Measurements from ENCODE around the gene ALDH3B1.

Gene ALDH3B1

DNA sequence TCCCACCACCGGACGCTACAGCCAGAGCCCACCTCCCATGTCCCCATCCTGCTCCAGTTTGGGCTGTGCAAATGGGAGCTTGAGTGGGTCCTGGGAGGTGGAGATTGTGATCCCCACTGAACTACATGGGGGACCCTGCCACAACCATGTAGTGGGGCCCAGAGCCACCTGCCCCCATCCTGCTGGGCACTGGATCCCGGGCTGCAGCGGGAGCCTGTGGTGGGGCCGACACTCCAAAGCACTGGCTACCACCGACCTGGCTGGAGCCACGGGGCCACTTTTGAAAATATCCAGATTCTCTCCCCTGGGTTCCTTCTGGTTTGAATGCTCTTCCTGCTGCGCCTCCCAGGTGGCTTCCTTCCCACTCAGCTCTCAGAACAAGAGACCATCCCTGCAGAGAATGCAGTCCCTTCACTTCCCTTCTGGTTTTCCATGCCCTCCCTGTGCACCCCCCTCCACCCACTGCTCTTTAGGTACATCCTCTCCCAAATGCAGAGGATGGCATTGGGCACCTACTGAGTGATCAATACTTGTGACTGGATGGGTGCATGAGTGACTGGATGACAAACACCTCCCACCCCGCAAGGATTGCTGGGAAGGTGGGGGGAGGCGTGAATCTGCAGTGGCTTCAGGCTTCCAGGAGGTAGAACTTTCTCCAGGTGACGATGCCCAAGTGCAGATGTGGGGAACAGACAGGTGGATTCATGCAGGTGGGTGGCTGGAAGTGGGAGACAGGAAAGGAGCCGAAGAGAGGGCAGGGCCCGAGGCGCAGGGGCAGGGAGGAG, 5.4 kb upstream of the ALDH3B1 start:
- ATAC-seq (no peak), DNase-seq (ENCODE audit: low spot score in 2 of 2) (no peak)
- H3K4me3 Mint-ChIP-seq = peak overlapping the region; percentile 76
- H3K36me3 Mint-ChIP-seq = no peaks in the 10 kb centered on the region
- peak overlapping the region; percentile 88 for H3K27ac Mint-ChIP-seq
- H3K4me1 Mint-ChIP-seq = peaks cover 30% of the 10 kb centered on the region
- H3K9me3 Mint-ChIP-seq = no peaks in the 10 kb centered on the region

DNA sequence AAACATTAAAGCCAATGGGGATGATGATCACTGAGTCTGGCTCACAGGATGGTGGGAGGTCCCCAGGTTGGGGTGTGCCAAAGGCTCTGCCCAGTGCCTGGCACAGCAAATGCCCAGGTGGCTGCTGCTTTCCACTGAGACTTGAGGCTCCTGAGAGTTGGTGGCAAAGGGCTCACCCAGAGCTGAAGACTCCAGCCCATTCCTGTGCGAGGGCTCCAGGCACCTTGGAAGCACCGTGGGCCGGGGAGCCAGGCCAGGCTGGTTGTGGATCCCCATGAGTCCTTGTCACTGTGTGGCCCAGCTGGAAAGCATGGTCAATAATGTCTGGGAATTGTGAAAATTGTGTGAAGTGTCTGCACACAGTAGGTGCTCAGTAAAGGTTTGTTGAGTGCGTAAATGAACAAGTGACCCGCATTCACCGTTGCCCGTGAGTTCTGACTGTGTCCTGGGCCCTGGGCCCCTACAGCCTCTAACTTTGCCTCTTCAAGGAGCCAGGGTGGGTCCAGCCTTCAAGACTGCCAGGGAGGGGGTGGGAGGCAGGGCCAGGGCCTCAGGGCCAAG, 3.4 kb upstream of the ALDH3B1 start:
- ATAC-seq (no peak), DNase-seq (ENCODE audit: low spot score in 2 of 2) (no peak)
- Mint-ChIP-seq H3K4me1 (peaks cover 35% of the 10 kb centered on the region), H3K36me3 (no peaks in the 10 kb centered on the region), H3K9me3 (no peaks in the 10 kb centered on the region), H3K4me3 (no peak overlapping the region), H3K27ac (no peak overlapping the region)

DNA sequence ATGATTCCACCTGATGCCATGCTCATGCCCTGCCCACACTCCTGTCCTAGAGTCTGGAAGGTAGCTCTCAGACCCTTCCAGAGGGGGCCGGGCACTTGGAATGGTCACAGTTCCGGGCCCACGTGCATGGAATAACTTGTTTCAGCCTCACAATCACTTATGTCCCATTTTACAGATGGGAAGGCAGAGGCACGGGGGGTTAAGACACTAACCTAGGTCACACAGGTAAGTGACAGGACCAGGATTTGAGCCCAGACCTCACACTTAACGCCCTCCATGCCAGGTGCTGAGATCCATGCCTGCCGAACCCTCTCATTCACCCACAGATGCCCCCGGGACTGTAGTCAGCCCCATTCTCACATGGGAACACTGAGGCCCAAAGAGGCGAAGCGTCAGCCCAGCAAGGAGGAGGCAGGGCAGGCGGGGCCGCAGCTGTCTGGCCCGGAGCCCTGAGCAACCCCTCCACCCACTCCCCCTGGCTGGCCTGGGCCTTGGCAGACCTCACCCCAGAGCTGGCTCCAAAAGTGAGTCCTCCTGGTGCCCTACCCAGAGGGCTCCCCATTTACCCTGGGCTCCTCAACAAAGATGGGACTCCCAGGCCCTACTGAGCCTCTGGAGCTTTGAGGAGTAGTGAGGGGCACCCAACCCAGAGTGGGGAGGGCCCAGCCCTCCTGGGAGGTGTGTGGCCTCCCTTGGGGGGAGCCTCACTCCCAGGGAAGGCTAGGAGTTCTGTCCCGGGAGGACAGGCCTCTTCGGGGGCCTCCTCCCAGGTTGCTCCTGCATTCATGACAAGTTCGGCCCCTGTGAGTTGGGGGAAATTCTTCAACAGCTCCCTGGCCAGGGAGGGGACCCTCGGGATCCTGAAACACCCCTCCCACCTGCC, 2.4 kb upstream of the ALDH3B1 start:
- ATAC-seq (no peak), DNase-seq (ENCODE audit: low spot score in 2 of 2) (no peak)
- Mint-ChIP-seq H3K4me3 (no peak overlapping the region), H3K27ac (no peak overlapping the region), H3K36me3 (no peaks in the 10 kb centered on the region), H3K4me1 (peaks cover 30% of the 10 kb centered on the region), H3K9me3 (no peaks in the 10 kb centered on the region)

DNA sequence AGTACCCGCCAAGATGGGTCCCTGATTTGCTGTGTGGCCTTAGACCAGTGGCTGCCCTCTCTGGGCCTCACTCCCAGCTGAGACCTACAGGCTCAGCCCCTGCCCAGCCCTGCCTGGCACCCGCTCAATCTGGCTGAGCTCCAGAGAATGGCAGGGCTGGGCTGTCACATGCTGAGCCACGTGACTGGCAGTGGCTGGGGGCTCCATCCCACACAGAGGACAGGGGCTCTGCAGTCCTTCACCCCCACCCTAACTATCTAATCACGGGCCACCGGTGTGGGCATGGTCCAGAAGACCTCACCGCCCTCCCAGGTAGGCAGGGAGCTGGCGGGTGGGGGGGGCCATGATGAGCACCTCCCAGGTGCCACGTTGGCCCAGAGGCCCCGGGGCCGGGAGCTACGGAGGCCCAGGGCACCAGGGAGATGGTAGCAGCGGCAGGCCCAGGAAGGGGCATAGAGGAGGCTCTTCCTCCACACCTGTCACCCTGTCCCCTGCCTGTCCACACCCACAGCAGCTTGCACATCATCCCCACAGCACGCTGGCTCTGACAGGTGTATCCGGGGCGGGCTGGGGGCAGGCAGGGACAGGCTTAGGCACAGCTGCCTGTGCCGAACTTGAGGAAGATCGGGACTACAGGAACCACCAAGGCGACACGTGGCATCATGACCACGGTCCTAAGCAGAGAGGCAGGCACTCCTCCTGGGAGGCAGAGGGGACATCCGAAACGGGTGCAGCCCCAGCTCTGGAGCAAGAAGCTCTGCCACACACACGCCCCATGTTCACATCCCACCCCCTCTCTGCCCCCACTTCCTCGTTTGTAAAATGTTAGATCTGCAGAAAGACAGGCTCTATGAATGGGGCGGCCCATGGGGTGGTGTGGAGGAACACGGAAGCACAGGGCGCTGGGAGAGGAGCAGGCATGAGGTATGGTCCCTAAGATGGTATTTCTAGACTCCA, 1.5 kb upstream of the ALDH3B1 start:
- H3K4me3 Mint-ChIP-seq = no peak overlapping the region
- DNase-seq (ENCODE audit: low spot score in 2 of 2) = no peak
- no peaks in the 10 kb centered on the region for H3K36me3 Mint-ChIP-seq
- no peaks in the 10 kb centered on the region for H3K9me3 Mint-ChIP-seq
- H3K27ac Mint-ChIP-seq = peak overlapping the region; percentile 41
- H3K4me1 Mint-ChIP-seq = peaks cover 27% of the 10 kb centered on the region
- no peak for ATAC-seq

DNA sequence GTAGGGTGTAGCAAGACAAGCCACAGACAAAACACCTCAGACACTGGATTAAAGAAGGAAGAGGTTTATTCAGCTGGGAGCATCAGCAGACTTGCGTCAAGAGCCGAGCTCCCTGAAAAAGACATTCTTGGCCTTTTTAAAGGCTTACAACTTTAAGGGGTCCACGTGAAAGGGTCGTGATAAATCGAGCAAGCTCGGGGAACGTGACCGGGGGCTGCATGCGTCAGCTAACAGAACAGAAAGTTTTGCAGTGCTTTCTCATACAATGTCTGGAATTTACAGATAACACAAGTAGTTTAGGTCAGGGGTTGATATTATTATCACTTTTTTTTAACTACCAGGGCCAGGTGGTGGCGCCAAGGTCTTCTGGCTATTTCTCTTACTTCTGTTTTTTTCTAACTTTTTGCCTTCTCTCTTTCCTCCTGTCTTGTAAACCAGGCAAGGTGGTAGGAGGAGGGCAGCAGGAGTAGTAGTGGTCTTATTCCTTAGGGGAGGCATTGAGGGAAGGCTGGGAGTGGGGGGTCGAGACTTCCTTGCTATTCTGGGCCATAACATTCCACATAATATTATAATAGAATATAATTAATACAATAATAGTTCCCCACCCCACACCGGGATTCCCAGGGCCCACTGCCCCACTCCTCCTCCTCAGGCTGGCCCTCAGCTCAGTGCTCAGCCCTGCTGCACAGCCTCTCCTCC, 587 bp upstream of the ALDH3B1 start:
- Mint-ChIP-seq H3K27ac (peak overlapping the region; percentile 41), H3K4me3 (no peak overlapping the region), H3K4me1 (peaks cover 21% of the 10 kb centered on the region), H3K9me3 (no peaks in the 10 kb centered on the region), H3K36me3 (no peaks in the 10 kb centered on the region)
- no peak for ATAC-seq
- DNase-seq (ENCODE audit: low spot score in 2 of 2) = no peak

DNA sequence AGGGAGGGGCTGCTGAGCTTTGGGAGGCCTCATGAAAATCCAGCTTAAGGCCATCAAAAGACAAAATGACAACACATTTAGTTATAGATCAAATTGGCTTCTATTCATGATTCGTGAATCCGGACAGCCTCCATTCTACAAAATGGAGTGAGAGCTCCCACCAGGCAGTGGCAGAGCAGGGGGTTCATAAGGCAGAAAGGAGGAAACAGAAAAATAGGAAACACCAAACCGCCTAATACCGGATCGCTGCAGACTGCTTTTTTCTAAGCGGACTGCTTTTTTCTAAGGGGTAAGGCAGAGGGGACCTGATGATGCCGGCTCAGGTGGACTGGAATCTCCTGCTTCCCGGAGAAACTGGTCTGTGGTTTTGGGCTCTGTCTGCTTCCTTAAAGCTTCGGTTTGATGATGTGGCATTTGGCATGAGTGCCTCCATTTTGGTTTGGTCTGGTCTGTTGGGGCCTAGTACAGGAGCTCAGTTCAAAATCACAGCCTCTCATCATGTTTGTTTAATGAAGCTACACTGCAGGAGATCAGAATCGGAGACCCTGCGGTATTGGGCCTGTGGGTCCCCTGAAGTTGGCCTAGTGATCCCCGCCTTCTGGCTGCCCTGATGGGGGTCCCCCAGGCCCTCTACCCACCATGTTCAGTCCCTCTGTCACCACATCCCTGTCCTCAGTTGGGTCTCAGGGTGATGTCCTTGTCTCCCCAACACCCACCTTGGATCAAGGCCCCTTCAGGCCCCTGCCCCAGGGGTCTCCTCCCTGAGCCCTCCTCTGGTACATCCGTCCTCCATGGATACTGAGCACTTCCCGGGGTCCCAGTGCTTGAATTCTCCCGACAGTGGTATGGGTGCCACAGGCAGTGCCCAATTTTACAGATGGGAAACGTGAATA, 1.2 kb downstream of the ALDH3B1 start:
- Mint-ChIP-seq H3K4me1 (peaks cover 15% of the 10 kb centered on the region), H3K9me3 (no peaks in the 10 kb centered on the region), H3K36me3 (no peaks in the 10 kb centered on the region), H3K4me3 (no peak overlapping the region), H3K27ac (peak overlapping the region; percentile 30)
- DNase-seq (ENCODE audit: low spot score in 2 of 2) = no peak
- ATAC-seq = no peak

DNA sequence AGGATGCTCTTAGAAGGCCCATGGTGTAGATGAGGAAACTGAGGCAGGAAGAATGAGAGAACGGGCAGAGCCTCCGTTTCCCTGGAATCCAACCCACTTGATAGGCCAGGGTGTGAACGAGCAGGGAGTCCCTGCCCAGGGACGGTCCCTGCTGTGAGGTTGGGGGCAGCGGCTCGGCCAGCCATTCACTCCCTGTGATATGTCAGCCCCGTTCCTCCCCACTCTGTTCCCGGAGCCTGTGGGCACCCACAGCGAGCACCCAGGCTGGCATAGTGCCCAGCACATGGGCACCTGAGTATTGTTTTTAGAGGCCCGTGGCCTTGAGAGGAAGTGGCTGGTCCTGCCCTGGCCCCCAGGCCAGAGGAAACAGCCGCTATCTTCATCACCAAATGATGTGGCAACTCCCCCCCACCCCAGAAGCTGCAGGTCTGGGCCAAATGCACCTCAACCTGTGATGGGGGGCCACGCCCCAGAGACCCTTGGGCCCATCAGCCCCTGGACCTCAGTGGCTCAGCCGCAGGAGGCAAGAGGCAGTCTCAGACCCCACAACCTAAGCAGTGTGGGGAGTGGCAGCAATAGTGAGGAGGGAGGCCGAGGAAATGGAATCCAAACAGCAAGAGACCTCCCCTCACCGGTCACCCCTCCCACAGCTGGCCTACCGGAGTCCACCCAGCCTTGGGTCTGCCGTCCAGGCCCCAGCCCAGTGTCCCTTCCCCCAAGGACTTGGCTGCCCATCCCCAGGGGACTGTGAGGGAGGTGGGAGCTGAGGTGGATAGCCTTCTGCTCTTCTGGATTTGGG, 2.1 kb downstream of the ALDH3B1 start:
- Mint-ChIP-seq H3K4me1 (peaks cover 15% of the 10 kb centered on the region), H3K36me3 (no peaks in the 10 kb centered on the region), H3K27ac (peak overlapping the region; percentile 30), H3K9me3 (no peaks in the 10 kb centered on the region), H3K4me3 (no peak overlapping the region)
- DNase-seq (ENCODE audit: low spot score in 2 of 2) (no peak), ATAC-seq (no peak)

DNA sequence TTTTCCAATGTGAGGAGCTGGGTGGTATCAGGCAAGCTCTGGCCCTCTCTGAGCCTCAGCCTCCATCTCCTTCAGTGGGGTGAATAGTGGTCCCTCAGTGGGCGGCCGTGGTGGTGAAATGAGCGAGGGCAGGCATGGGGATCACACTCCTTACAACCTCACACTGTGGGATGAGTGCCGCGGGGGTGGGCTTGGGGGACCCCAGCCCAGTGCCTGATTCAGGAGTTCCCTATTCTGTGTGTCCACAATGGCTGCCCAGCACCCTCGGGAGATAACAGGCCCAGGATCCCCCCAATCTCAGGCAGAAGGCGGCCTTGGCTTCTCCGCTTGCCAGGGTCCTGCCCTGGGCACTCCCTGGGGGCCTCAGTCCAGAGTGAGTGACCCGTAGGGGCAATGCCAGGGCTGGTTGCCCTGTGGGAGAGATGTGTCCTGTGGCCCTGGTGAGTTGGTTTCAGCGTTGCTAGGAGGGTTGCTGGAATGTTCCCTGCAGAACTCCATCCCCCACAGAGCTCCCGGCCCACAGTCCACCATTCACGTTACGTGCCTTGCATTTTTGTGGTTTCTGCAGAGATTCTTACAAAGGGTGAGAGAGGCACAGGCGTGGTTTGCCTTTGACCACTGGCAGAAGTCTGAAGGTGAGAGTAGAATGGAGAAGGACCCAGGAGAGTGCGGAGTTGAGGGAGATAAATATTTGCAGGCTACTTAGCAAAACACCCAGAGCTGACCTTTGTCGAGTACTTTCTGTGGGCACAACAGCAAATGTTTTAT, 2.9 kb downstream of the ALDH3B1 start:
- H3K36me3 Mint-ChIP-seq = no peaks in the 10 kb centered on the region
- H3K4me3 Mint-ChIP-seq = no peak overlapping the region
- no peak overlapping the region for H3K27ac Mint-ChIP-seq
- peaks cover 15% of the 10 kb centered on the region for H3K4me1 Mint-ChIP-seq
- no peak for ATAC-seq
- H3K9me3 Mint-ChIP-seq = no peaks in the 10 kb centered on the region
- DNase-seq (ENCODE audit: low spot score in 2 of 2) = no peak

DNA sequence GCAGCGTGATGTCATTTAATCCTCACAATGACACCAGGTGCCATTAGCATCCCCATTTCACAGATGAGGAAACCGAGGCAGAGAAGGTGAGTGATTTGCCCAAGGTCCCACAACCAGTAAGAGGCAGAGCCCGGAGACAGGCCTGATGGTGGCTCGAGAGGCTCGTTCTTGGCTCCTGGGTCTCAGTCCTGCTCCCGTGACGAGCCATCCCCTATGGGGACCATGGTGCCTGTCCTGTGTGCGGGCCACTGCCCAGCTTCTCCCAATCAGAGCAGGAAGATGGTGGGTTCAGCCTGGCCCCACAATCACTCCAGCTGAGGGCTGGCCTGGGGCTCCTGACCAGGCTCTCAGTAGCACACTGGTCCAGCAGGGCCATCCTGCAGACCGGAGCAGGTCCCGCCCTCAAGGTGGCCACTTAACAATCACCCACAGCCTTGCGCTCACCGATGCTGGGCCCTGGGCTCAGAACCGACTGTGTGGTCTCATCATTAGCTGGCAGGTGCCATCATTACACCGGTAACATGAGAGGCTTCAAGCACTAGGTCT, 3.6 kb downstream of the ALDH3B1 start:
- no peak overlapping the region for H3K4me3 Mint-ChIP-seq
- DNase-seq (ENCODE audit: low spot score in 2 of 2) (no peak), ATAC-seq (no peak)
- no peaks in the 10 kb centered on the region for H3K9me3 Mint-ChIP-seq
- H3K36me3 Mint-ChIP-seq = no peaks in the 10 kb centered on the region
- no peak overlapping the region for H3K27ac Mint-ChIP-seq
- H3K4me1 Mint-ChIP-seq = peaks cover 15% of the 10 kb centered on the region

DNA sequence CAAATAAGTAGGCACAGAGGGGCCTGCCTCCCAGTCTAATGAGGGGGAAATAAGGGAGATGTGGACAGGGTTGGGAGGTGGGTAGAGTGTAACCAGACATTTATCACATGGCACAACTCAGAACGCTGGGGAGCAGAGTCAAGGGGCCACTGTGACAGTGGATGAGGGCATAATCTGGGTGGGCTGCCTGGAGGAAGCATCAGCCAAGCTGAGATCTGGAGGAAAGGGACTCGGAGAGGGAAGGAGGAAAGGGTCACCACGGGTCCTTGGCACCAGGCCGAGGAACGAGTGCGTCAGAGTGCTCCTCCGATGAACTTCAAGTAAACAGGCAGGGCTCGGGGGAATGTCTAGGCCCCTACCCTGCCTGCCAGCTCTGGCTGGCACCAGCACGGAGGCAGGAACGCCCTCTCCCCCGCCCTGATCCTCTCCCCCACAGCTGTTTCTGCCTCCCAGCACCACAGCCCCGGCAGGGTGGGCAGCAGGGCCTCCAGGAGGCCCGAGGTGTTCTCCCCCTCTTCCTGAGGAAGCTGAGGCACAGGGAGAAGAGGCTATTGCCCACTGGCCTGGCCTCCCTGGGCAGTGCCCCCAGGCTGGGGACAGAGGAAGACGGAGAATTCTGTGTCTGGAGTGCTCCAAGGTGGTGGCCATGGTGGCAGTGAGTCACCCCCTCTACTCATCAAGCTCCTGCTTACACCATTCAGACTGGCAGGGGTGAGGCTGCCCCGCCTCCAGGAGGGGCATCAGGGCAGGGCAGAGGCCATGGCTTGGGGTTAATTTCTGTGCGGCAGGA, 4.2 kb downstream of the ALDH3B1 start:
- Mint-ChIP-seq H3K36me3 (no peaks in the 10 kb centered on the region), H3K4me1 (peaks cover 9% of the 10 kb centered on the region), H3K4me3 (no peak overlapping the region), H3K27ac (no peak overlapping the region), H3K9me3 (no peaks in the 10 kb centered on the region)
- no peak for DNase-seq (ENCODE audit: low spot score in 2 of 2)
- peak; percentile 50 for ATAC-seq

DNA sequence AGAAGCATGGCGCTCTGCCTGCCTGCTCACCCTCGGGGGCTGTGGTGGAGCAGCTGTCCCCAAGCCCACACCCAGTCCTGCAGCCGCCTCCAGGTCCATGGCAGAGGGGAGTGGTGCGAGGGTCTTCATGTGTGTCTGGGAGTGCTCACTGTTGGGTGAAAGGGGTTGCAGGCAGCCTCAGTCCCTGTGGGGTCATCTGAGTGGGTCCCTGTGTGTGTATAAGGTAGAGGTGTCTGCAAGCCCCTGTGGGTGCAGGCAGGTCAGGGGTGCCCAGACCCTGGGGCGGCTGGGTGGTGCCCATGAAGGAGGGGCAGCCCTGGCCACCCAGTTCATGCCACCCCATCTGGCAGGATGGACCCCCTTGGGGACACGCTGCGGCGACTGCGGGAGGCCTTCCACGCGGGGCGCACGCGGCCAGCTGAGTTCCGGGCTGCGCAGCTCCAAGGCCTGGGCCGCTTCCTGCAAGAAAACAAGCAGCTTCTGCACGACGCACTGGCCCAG, 4.9 kb downstream of the ALDH3B1 start:
- ATAC-seq (no peak), DNase-seq (ENCODE audit: low spot score in 2 of 2) (no peak)
- Mint-ChIP-seq H3K4me3 (no peak overlapping the region), H3K9me3 (no peaks in the 10 kb centered on the region), H3K4me1 (peaks cover 3% of the 10 kb centered on the region), H3K36me3 (no peaks in the 10 kb centered on the region), H3K27ac (no peak overlapping the region)
